HEK293T (cell line): ENCODE data around the gene NCL.

Source experiments
- BHLHE40 ChIP-seq: fragments of 450-650 bp; IDR thresholded peaks from 2 replicates; pipeline ENCODE4 v1.6.1; 2016; ENCODE audit warnings: mild to moderate bottlenecking, moderate library complexity, borderline replicate concordance
- FOXA1 ChIP-seq: fragments of 450-650 bp; IDR thresholded peaks from 2 replicates; pipeline ENCODE4 v1.6.1; 2016; ENCODE audit warnings: mild to moderate bottlenecking
- SP1 ChIP-seq: fragments of 450-650 bp; IDR thresholded peaks from 2 replicates; pipeline ENCODE4 v1.6.1; 2017

- TF ChIP-seq FOXA1 (no peak), SP1 (no peak), BHLHE40 (no peak)
Observed at GRCh38 chr2:231412618-231412963, 51.7 kb downstream of the NCL start.
